Activated naive CD8-positive, alpha-beta T cell treated with anti-CD3 and anti-CD28 coated beads for 36 hours (primary cell): ENCODE data around the gene XRCC2. TPM values are rescaled to one million over a fixed set of nuclear protein-coding genes. Genes with fewer than 3 reads are reported as not detected.

Experiments used
- DNase-seq: peaks from one replicate; pipeline ENCODE4 v3.0.0; 2021
- H3K27ac Mint-ChIP-seq: one replicate; pipeline ENCODE4 v1.8.0; 2022; ENCODE audit warnings: mild to moderate bottlenecking, moderate library complexity, mixed read lengths
- H3K27me3 Mint-ChIP-seq: one replicate; pipeline ENCODE4 v1.8.0; 2022; ENCODE audit warnings: mild to moderate bottlenecking, mixed read lengths
- H3K36me3 Mint-ChIP-seq: one replicate; pipeline ENCODE4 v1.8.0; 2021; ENCODE audit warnings: mild to moderate bottlenecking, mixed read lengths
- H3K4me1 Mint-ChIP-seq: one replicate; pipeline ENCODE4 v1.8.0; 2021; ENCODE audit warnings: mixed read lengths
- H3K4me3 Mint-ChIP-seq: one replicate; pipeline ENCODE4 v1.8.0; 2022; ENCODE audit warnings: mild to moderate bottlenecking, moderate library complexity, mixed read lengths
- H3K9me3 Mint-ChIP-seq: one replicate; pipeline ENCODE4 v1.8.0; 2022; ENCODE audit warnings: mixed read lengths
- total RNA-seq, 2 experiments: library from RNA; stranded (reverse); gene quantifications; one replicate each; pipeline ENCODE4 v1.2.3, GENCODE V29; 2021

The XRCC2 gene
- total RNA-seq, 2 experiments from 2014 or later, result 21.3 to 21.4 TPM

DNA sequence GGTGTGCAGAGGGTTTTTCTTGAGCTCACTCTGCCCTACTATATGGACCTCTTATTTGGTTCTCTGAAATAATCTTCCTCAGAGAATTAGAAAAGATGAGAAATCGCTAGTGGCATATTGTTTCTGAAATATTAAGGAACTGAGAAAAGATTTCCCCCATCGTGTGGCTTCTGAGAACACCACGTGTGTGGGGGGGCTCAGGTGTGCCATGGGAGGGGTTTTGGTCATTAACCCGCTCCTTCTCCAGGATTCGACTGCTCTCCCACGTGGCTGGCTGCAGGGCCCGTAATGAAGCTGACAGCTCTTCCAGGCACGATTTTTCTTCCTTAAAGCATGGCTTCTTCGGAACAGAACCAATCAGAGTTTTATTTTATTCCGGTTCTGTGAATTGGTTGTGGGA, 67.7 kb downstream of the XRCC2 start:
- no peak overlapping the region for H3K4me3 Mint-ChIP-seq
- H3K27me3 Mint-ChIP-seq, result no peaks in the 10 kb centered on the region
- peaks cover 5% of the 10 kb centered on the region for H3K9me3 Mint-ChIP-seq
- no peaks in the 10 kb centered on the region for H3K4me1 Mint-ChIP-seq
- DNase-seq, result no peak
- H3K36me3 Mint-ChIP-seq, result peaks cover 3% of the 10 kb centered on the region
- H3K27ac Mint-ChIP-seq, result no peak overlapping the region

DNA sequence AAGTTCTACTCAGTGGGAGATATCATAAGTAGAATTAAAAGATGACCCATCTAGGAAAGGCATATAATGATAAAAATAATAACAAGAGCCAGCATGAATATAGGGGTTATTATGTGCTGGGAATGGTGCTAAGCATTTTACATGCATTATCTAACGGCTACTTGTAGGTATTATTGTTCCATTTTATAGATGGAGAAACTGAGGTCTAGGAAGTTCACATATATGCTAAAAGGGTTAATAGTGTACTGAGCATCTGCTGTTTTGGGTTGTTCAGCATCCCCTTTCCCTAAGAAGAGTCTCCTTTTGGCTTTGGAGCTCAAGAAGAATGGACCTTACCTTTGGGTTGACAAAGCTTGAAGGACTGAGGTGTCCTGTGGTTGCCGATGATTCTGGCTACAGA, 68.9 kb downstream of the XRCC2 start:
- no peak for DNase-seq
- Mint-ChIP-seq H3K27ac (no peak overlapping the region), H3K27me3 (no peaks in the 10 kb centered on the region)

DNA sequence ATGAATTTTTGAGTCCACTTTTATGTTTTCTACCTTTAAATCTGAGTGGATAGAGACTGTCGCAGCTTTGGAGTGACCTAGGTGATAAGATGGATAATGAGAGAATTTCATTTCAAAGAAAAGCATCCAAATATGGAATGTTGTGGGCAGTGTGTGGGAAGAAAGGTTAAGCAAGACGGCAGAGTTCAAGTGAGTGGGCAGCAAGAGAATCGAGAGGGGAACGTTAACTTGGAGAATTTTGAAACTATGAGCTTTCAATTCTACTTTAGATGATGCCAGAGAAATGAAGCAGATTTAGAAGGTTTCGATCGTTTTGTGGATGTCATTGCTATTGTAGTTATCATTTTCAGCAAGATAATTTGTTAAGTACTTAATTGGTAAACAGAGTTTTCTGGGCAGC, 73.0 kb downstream of the XRCC2 start:
- no peaks in the 10 kb centered on the region for H3K27me3 Mint-ChIP-seq

More for the DNA sequence above, 68.9 kb downstream of the XRCC2 start:
- Mint-ChIP-seq H3K36me3 (no peaks in the 10 kb centered on the region), H3K4me3 (no peak overlapping the region), H3K4me1 (no peaks in the 10 kb centered on the region), H3K9me3 (no peaks in the 10 kb centered on the region)

DNA sequence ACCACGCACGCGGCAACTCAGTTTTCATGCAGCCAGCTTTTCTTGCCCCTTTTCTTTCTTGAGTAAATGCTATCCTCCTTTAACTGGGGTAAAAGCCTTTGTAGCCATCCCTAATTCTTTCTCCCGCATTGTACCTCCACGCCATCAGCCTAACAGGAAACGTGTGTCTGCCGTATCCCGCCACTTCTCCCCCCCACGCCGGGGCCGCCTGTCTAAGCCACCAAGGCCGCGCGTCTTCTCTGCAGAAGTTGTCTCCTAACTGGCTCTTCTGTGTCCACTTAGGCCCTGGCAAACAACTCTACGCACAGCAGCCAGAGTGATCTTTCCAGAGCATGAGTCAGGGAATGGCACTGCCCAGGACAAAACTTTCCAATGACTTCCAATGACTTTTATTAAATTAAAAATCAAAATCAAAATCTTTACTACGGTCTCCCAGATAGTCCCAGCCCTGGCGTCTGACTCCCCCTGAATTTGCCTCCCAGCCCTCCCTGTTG, 74.6 kb downstream of the XRCC2 start:
- H3K27ac Mint-ChIP-seq, result no peak overlapping the region
- H3K4me3 Mint-ChIP-seq, result no peak overlapping the region
- H3K4me1 Mint-ChIP-seq, result no peaks in the 10 kb centered on the region
- no peaks in the 10 kb centered on the region for H3K36me3 Mint-ChIP-seq
- H3K27me3 Mint-ChIP-seq, result no peaks in the 10 kb centered on the region
- H3K9me3 Mint-ChIP-seq, result no peaks in the 10 kb centered on the region
- no peak for DNase-seq

More for the DNA sequence above, 73.0 kb downstream of the XRCC2 start:
- no peak overlapping the region for H3K4me3 Mint-ChIP-seq
- no peaks in the 10 kb centered on the region for H3K4me1 Mint-ChIP-seq
- H3K9me3 Mint-ChIP-seq, result no peaks in the 10 kb centered on the region
- no peak overlapping the region for H3K27ac Mint-ChIP-seq
- H3K36me3 Mint-ChIP-seq, result no peaks in the 10 kb centered on the region
- no peak for DNase-seq

DNA sequence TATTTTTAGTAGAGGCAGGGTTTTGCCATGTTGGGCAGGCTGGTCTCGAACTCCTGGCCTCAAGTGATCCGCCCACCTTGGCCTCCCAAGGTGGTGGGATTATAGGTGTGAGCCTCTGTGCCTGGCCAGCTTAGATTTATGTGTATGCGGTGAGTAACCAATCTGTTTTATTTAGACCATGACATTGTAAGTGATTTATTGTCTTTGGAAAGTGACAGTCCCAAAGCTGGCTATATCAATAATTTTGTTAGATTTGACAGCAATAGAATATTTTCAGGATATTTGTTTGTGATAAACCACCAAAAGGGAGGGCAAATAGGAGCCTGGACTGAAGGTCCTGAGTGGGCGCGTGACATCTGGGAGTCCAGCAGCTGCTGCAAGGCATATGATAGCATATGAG, 75.7 kb downstream of the XRCC2 start:
- no peaks in the 10 kb centered on the region for H3K36me3 Mint-ChIP-seq
- no peak for DNase-seq
- no peaks in the 10 kb centered on the region for H3K4me1 Mint-ChIP-seq
- no peak overlapping the region for H3K27ac Mint-ChIP-seq
- H3K9me3 Mint-ChIP-seq, result no peaks in the 10 kb centered on the region
- no peaks in the 10 kb centered on the region for H3K27me3 Mint-ChIP-seq
- H3K4me3 Mint-ChIP-seq, result no peak overlapping the region

DNA sequence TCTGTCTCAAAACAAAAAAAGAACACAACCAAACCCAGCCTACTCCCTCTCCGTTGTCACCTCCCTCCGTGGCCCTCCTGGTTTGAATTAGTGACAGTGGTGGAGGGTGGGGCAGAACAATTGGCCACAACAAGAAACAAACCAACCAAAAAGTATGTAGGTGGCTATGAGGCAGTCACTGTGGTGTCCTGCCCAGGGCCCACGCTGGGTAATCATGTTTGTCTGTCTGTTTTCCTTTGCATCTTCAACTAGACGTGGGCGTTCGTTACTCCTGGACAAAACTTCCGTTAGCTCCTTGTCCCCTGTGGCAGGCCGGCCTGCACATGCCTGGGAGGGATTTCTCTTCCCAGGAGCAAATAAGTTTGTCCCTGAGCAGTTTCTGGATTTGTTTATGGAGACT, 78.4 kb downstream of the XRCC2 start:
- Mint-ChIP-seq H3K36me3 (no peaks in the 10 kb centered on the region), H3K4me1 (no peaks in the 10 kb centered on the region), H3K27me3 (no peaks in the 10 kb centered on the region), H3K27ac (no peak overlapping the region), H3K4me3 (no peak overlapping the region), H3K9me3 (no peaks in the 10 kb centered on the region)
- no peak for DNase-seq

DNA sequence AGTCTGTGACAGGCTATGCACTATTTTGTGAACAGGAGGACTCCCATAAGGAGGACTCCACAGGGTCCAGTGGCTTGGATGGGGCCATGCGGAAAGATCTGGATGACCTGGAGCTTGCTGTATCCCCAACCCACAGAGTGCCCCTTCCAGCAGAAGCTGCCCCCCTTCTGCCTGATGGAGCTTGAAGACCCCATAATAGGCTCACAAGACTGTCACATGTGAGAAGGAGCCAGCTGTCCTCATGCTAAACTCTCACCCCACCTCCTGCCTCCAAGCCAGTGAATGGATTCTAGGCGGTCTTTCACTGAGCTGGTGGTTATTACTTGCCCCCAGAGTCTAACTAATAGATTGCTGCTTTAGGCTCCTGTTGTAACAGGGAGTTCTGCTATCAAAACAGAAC, 79.1 kb downstream of the XRCC2 start:
- Mint-ChIP-seq H3K9me3 (no peaks in the 10 kb centered on the region), H3K36me3 (no peaks in the 10 kb centered on the region), H3K4me1 (no peaks in the 10 kb centered on the region), H3K27me3 (no peaks in the 10 kb centered on the region), H3K4me3 (no peak overlapping the region), H3K27ac (no peak overlapping the region)
- no peak for DNase-seq

Other genes with a start within 250 kb of the XRCC2 start
- 10 to 100 TPM; 34.2 to 38.2 TPM for gene KMT2C, start 240.1 kb downstream of the XRCC2 start, total RNA-seq
- 10 to 100 TPM; 10.8 to 11.5 TPM for gene ACTR3B, start 83.6 kb upstream of the XRCC2 start, total RNA-seq